OCI-LY3 (cell line): ENCODE data around the gene TNRC6C.

Experiments
- H2AFZ ChIP-seq: fragments of 200-600, 300-600 bp; shearing (Covaris generic); 2 replicates; pipeline ENCODE4 v1.6.0; 2014; ENCODE audit warnings: antibody characterized with exemption, low read depth, low read length
- H3K27ac ChIP-seq: fragments of 200-600, 300-600 bp; sonication (generic); 2 replicates; pipeline ENCODE4 v1.5.1; 2014; ENCODE audit warnings: mild to moderate bottlenecking, low read length, moderate library complexity, mixed read lengths
- H3K27me3 ChIP-seq: fragments of 200-600, 300-600 bp; sonication (generic); 2 replicates; pipeline ENCODE4 v1.6.1; 2014; ENCODE audit warnings: low read depth, low read length, mixed read lengths
- H3K36me3 ChIP-seq: fragments of 200-600, 300-600 bp; sonication (generic); replicated peaks from 2 replicates; pipeline ENCODE3; 2014; ENCODE audit warnings: low read depth, low read length, mixed read lengths
- H3K4me1 ChIP-seq: fragments of 300-600, 200-600 bp; sonication (generic); 2 replicates; pipeline ENCODE4 v1.6.1; 2014; ENCODE audit warnings: low read length, mixed read lengths
- H3K4me2 ChIP-seq: fragments of 200-600, 300-600 bp; sonication (generic); 2 replicates; pipeline ENCODE4 v1.6.1; 2014; ENCODE audit warnings: low read length, mixed read lengths
- H3K4me3 ChIP-seq: fragments of 300-600, 200-600 bp; sonication (generic); 2 replicates; pipeline ENCODE4 v1.5.1; 2014; ENCODE audit warnings: antibody characterized with exemption, mild to moderate bottlenecking, low read length, moderate library complexity
- H3K79me2 ChIP-seq: fragments of 300-600, 200-600 bp; shearing (Covaris generic); 2 replicates; pipeline ENCODE4 v1.6.1; 2014; ENCODE audit warnings: mild to moderate bottlenecking, low read length, mixed read lengths
- H3K9ac ChIP-seq: fragments of 300-600, 200-600 bp; shearing (Covaris generic); 2 replicates; pipeline ENCODE4 v1.6.0; 2014; ENCODE audit warnings: mild to moderate bottlenecking, low read length, moderate library complexity
- H3K9me3 ChIP-seq: fragments of 200-600, 300-600 bp; shearing (Covaris generic); 2 replicates; pipeline ENCODE4 v1.6.1; 2014; ENCODE audit warnings: low read length, mixed read lengths; ENCODE audit not compliant: insufficient read depth
- H4K20me1 ChIP-seq: fragments of 200-600, 300-600 bp; sonication (generic); 2 replicates; pipeline ENCODE4 v1.6.1; 2016; ENCODE audit warnings: low read length, mixed read lengths; ENCODE audit not compliant: insufficient read depth
- CTCF ChIP-seq: fragments of 200-600, 300-600 bp; sonication (generic); IDR thresholded peaks from 2 replicates; pipeline ENCODE4 v1.5.1; 2014; ENCODE audit warnings: antibody characterized with exemption, low read length, low read depth
- EZH2phosphoT487 ChIP-seq: fragments of 200-600 bp; shearing (Covaris generic); IDR thresholded peaks from 2 replicates; pipeline ENCODE4 v1.6.1; 2018; ENCODE audit warnings: antibody characterized with exemption, mixed run types, low read depth

Gene TNRC6C

GRCh38 chr17:77948690-77949114 lies 9.8 kb upstream of the TNRC6C start:
- no peaks in the 10 kb centered on the region for H3K9me3 ChIP-seq
- H3K4me2 ChIP-seq: no peak overlapping the region
- H3K27me3 ChIP-seq: peaks cover 58% of the 10 kb centered on the region
- H3K27ac ChIP-seq: no peak overlapping the region
- TF ChIP-seq EZH2phosphoT487 (no peak), CTCF (no peak)
- H3K9ac ChIP-seq: no peak overlapping the region
- no peak overlapping the region for H2AFZ ChIP-seq
- H3K79me2 ChIP-seq: no peaks in the 10 kb centered on the region
- no peaks in the 10 kb centered on the region for H4K20me1 ChIP-seq
- H3K4me1 ChIP-seq: no peaks in the 10 kb centered on the region
- no peaks in the 10 kb centered on the region for H3K36me3 ChIP-seq
- no peak overlapping the region for H3K4me3 ChIP-seq

- no peaks in the 10 kb centered on the region for H3K4me1 ChIP-seq
- H3K9ac ChIP-seq: no peak overlapping the region
- peaks cover 66% of the 10 kb centered on the region for H3K27me3 ChIP-seq
Observed at GRCh38 chr17:77951123-77951522, 7.4 kb upstream of the TNRC6C start.

GRCh38 chr17:77952368-77952767 lies 6.1 kb upstream of the TNRC6C start:
- H3K4me3 ChIP-seq: no peak overlapping the region
- H3K79me2 ChIP-seq: no peaks in the 10 kb centered on the region
- peaks cover 63% of the 10 kb centered on the region for H3K27me3 ChIP-seq
- TF ChIP-seq EZH2phosphoT487 (no peak), CTCF (no peak)
- no peak overlapping the region for H3K9ac ChIP-seq
- no peaks in the 10 kb centered on the region for H4K20me1 ChIP-seq
- H3K4me1 ChIP-seq: no peaks in the 10 kb centered on the region
- H3K9me3 ChIP-seq: no peaks in the 10 kb centered on the region
- no peaks in the 10 kb centered on the region for H3K36me3 ChIP-seq
- H2AFZ ChIP-seq: no peak overlapping the region
- H3K27ac ChIP-seq: no peak overlapping the region
- H3K4me2 ChIP-seq: no peak overlapping the region

More at GRCh38 chr17:77951123-77951522, 7.4 kb upstream of the TNRC6C start:
- TF ChIP-seq CTCF (no peak), EZH2phosphoT487 (no peak)
- Histone ChIP-seq H3K27ac (no peak overlapping the region), H3K9me3 (no peaks in the 10 kb centered on the region), H2AFZ (no peak overlapping the region), H3K79me2 (no peaks in the 10 kb centered on the region), H4K20me1 (no peaks in the 10 kb centered on the region), H3K4me2 (no peak overlapping the region), H3K36me3 (no peaks in the 10 kb centered on the region), H3K4me3 (no peak overlapping the region)

GRCh38 chr17:77957235-77957856 lies 1.2 kb upstream of the TNRC6C start:
- Histone ChIP-seq H3K36me3 (no peaks in the 10 kb centered on the region), H3K79me2 (no peaks in the 10 kb centered on the region), H4K20me1 (no peaks in the 10 kb centered on the region), H3K27ac (no peak overlapping the region), H3K4me2 (no peak overlapping the region), H2AFZ (no peak overlapping the region), H3K9ac (no peak overlapping the region), H3K27me3 (peaks cover 47% of the 10 kb centered on the region), H3K9me3 (no peaks in the 10 kb centered on the region), H3K4me1 (no peaks in the 10 kb centered on the region), H3K4me3 (no peak overlapping the region)
- TF ChIP-seq EZH2phosphoT487 (no peak), CTCF (no peak)
